Activated naive CD8-positive, alpha-beta T cell (primary cell): ENCODE measurements around the gene TSPAN5.

Experiments
- H3K27ac Mint-ChIP-seq: one replicate; pipeline ENCODE4 v1.8.0; 2021; ENCODE audit warnings: mixed read lengths
- H3K27me3 Mint-ChIP-seq: one replicate; pipeline ENCODE4 v1.8.0; 2021; ENCODE audit warnings: mixed read lengths
- H3K36me3 Mint-ChIP-seq: one replicate; pipeline ENCODE4 v1.8.0; 2021; ENCODE audit warnings: mixed read lengths
- H3K4me1 Mint-ChIP-seq: one replicate; pipeline ENCODE4 v1.8.0; 2021; ENCODE audit warnings: low read depth, mixed read lengths
- H3K4me3 Mint-ChIP-seq: one replicate; pipeline ENCODE4 v1.8.0; 2021; ENCODE audit warnings: mild to moderate bottlenecking, mixed read lengths
- H3K9me3 Mint-ChIP-seq: one replicate; pipeline ENCODE4 v1.8.0; 2021; ENCODE audit warnings: low read depth, mixed read lengths

The TSPAN5 gene

GRCh38 chr4:98685225-98686042 is 27.0 kb upstream of the TSPAN5 start:
- Mint-ChIP-seq H3K27ac (no peak overlapping the region), H3K4me1 (peaks cover 51% of the 10 kb centered on the region)

GRCh38 chr4:98682719-98683118 is 24.3 kb upstream of the TSPAN5 start:
- peaks cover 25% of the 10 kb centered on the region for H3K4me1 Mint-ChIP-seq
- no peak overlapping the region for H3K4me3 Mint-ChIP-seq
- no peaks in the 10 kb centered on the region for H3K9me3 Mint-ChIP-seq

More at GRCh38 chr4:98685225-98686042, 27.0 kb upstream of the TSPAN5 start:
- H3K36me3 Mint-ChIP-seq, result peaks cover 5% of the 10 kb centered on the region
- H3K4me3 Mint-ChIP-seq, result no peak overlapping the region
- no peaks in the 10 kb centered on the region for H3K9me3 Mint-ChIP-seq
- H3K27me3 Mint-ChIP-seq, result no peaks in the 10 kb centered on the region

GRCh38 chr4:98680806-98681205 is 22.4 kb upstream of the TSPAN5 start:
- no peaks in the 10 kb centered on the region for H3K27me3 Mint-ChIP-seq
- H3K4me3 Mint-ChIP-seq, result no peak overlapping the region
- no peak overlapping the region for H3K27ac Mint-ChIP-seq
- H3K4me1 Mint-ChIP-seq, result peaks cover 9% of the 10 kb centered on the region
- H3K9me3 Mint-ChIP-seq, result no peaks in the 10 kb centered on the region
- H3K36me3 Mint-ChIP-seq, result peaks cover 2% of the 10 kb centered on the region

More at GRCh38 chr4:98682719-98683118, 24.3 kb upstream of the TSPAN5 start:
- no peaks in the 10 kb centered on the region for H3K27me3 Mint-ChIP-seq
- no peak overlapping the region for H3K27ac Mint-ChIP-seq
- H3K36me3 Mint-ChIP-seq, result no peaks in the 10 kb centered on the region

- no peak overlapping the region for H3K4me3 Mint-ChIP-seq
- peaks cover 1% of the 10 kb centered on the region for H3K4me1 Mint-ChIP-seq
- no peak overlapping the region for H3K27ac Mint-ChIP-seq
- peaks cover 2% of the 10 kb centered on the region for H3K36me3 Mint-ChIP-seq
- H3K9me3 Mint-ChIP-seq, result no peaks in the 10 kb centered on the region
- H3K27me3 Mint-ChIP-seq, result no peaks in the 10 kb centered on the region
These were observed 21.3 kb upstream of the TSPAN5 start for GRCh38 chr4:98679738-98680137.

GRCh38 chr4:98677799-98678198 is 19.4 kb upstream of the TSPAN5 start:
- H3K9me3 Mint-ChIP-seq, result no peaks in the 10 kb centered on the region
- H3K4me3 Mint-ChIP-seq, result no peak overlapping the region
- H3K4me1 Mint-ChIP-seq, result peaks cover 10% of the 10 kb centered on the region
- peaks cover 2% of the 10 kb centered on the region for H3K36me3 Mint-ChIP-seq
- H3K27me3 Mint-ChIP-seq, result no peaks in the 10 kb centered on the region
- no peak overlapping the region for H3K27ac Mint-ChIP-seq

- Mint-ChIP-seq H3K27me3 (peaks cover 6% of the 10 kb centered on the region), H3K27ac (no peak overlapping the region), H3K4me1 (peaks cover 13% of the 10 kb centered on the region), H3K36me3 (peaks cover 2% of the 10 kb centered on the region), H3K4me3 (no peak overlapping the region), H3K9me3 (no peaks in the 10 kb centered on the region)
These were observed 16.2 kb upstream of the TSPAN5 start for GRCh38 chr4:98674404-98675173.

- peaks cover 2% of the 10 kb centered on the region for H3K36me3 Mint-ChIP-seq
- peaks cover 6% of the 10 kb centered on the region for H3K27me3 Mint-ChIP-seq
- peaks cover 13% of the 10 kb centered on the region for H3K4me1 Mint-ChIP-seq
- H3K27ac Mint-ChIP-seq, result no peak overlapping the region
- no peak overlapping the region for H3K4me3 Mint-ChIP-seq
- no peaks in the 10 kb centered on the region for H3K9me3 Mint-ChIP-seq
These were observed 15.6 kb upstream of the TSPAN5 start for GRCh38 chr4:98673978-98674377.

GRCh38 chr4:98673288-98673644 is 14.9 kb upstream of the TSPAN5 start:
- peak overlapping the region; percentile 2 for H3K4me3 Mint-ChIP-seq
- no peak overlapping the region for H3K27ac Mint-ChIP-seq
- H3K9me3 Mint-ChIP-seq, result no peaks in the 10 kb centered on the region
- H3K27me3 Mint-ChIP-seq, result peaks cover 6% of the 10 kb centered on the region
- peaks cover 13% of the 10 kb centered on the region for H3K4me1 Mint-ChIP-seq
- peaks cover 2% of the 10 kb centered on the region for H3K36me3 Mint-ChIP-seq

- Mint-ChIP-seq H3K27ac (no peak overlapping the region), H3K27me3 (peaks cover 6% of the 10 kb centered on the region), H3K36me3 (peaks cover 2% of the 10 kb centered on the region), H3K4me1 (peaks cover 13% of the 10 kb centered on the region), H3K4me3 (peak overlapping the region; percentile 2), H3K9me3 (no peaks in the 10 kb centered on the region)
These were observed 14.3 kb upstream of the TSPAN5 start for GRCh38 chr4:98672583-98673287.

- Mint-ChIP-seq H3K4me3 (no peak overlapping the region), H3K27ac (peak overlapping the region; percentile 12), H3K9me3 (no peaks in the 10 kb centered on the region), H3K4me1 (peaks cover 13% of the 10 kb centered on the region), H3K27me3 (peaks cover 6% of the 10 kb centered on the region), H3K36me3 (no peaks in the 10 kb centered on the region)
These were observed 12.7 kb upstream of the TSPAN5 start for GRCh38 chr4:98671131-98671530.

- Mint-ChIP-seq H3K4me1 (peaks cover 15% of the 10 kb centered on the region), H3K4me3 (no peak overlapping the region), H3K9me3 (no peaks in the 10 kb centered on the region), H3K27ac (no peak overlapping the region), H3K27me3 (peaks cover 6% of the 10 kb centered on the region), H3K36me3 (no peaks in the 10 kb centered on the region)
These were observed 11.8 kb upstream of the TSPAN5 start for GRCh38 chr4:98670186-98670585.

- no peaks in the 10 kb centered on the region for H3K9me3 Mint-ChIP-seq
- no peaks in the 10 kb centered on the region for H3K36me3 Mint-ChIP-seq
- H3K27ac Mint-ChIP-seq, result no peak overlapping the region
- peaks cover 21% of the 10 kb centered on the region for H3K4me1 Mint-ChIP-seq
- H3K4me3 Mint-ChIP-seq, result no peak overlapping the region
- peaks cover 6% of the 10 kb centered on the region for H3K27me3 Mint-ChIP-seq
These were observed 11.2 kb upstream of the TSPAN5 start for GRCh38 chr4:98669577-98669976.

GRCh38 chr4:98664959-98665358 is 6.5 kb upstream of the TSPAN5 start:
- Mint-ChIP-seq H3K27me3 (no peaks in the 10 kb centered on the region), H3K4me1 (peaks cover 49% of the 10 kb centered on the region), H3K4me3 (no peak overlapping the region), H3K9me3 (no peaks in the 10 kb centered on the region), H3K27ac (peak overlapping the region; percentile 92), H3K36me3 (no peaks in the 10 kb centered on the region)

GRCh38 chr4:98663226-98664006 is 5.0 kb upstream of the TSPAN5 start:
- Mint-ChIP-seq H3K27ac (peak overlapping the region; percentile 98), H3K4me3 (peak overlapping the region; percentile 71), H3K27me3 (no peaks in the 10 kb centered on the region), H3K4me1 (peaks cover 61% of the 10 kb centered on the region), H3K9me3 (no peaks in the 10 kb centered on the region), H3K36me3 (no peaks in the 10 kb centered on the region)
